Neural progenitor cell (in vitro differentiated cells): Measurements from ENCODE around the gene HSD11B2. TPM values are rescaled to one million over a fixed set of nuclear protein-coding genes. Genes with fewer than 3 reads are reported as not detected.

Experiments
- DNase-seq: peaks from one replicate; pipeline ENCODE4 v3.0.0-alpha.2; 2016; ENCODE audit warnings: low spot score
- H2AFZ ChIP-seq: fragments of 200-600 bp; sonication (generic); replicated peaks from 2 replicates; pipeline ENCODE4 v1.6.1; 2016; ENCODE audit warnings: antibody characterized with exemption
- H3F3A ChIP-seq: fragments of 200-600 bp; sonication (generic); 2 replicates; pipeline ENCODE4 v1.6.1; 2016; ENCODE audit warnings: antibody characterized with exemption, low read depth
- H3K27ac ChIP-seq: fragments of 200-600 bp; sonication (generic); 2 replicates; pipeline ENCODE4 v1.5.1; 2016; ENCODE audit warnings: mild to moderate bottlenecking
- H3K27me3 ChIP-seq: fragments of 200-600 bp; sonication (generic); 2 replicates; pipeline ENCODE4 v1.6.1; 2016; ENCODE audit warnings: mild to moderate bottlenecking, moderate library complexity
- H3K36me3 ChIP-seq: fragments of 200-600 bp; sonication (generic); 2 replicates; pipeline ENCODE4 v1.5.1; 2016
- H3K4me1 ChIP-seq: fragments of 200-600 bp; sonication (generic); 2 replicates; pipeline ENCODE4 v1.6.1; 2016; ENCODE audit warnings: mixed run types
- H3K4me2 ChIP-seq: fragments of 200-600 bp; sonication (generic); 2 replicates; pipeline ENCODE4 v1.6.1; 2016
- H3K4me3 ChIP-seq: fragments of 200-600 bp; sonication (generic); 2 replicates; pipeline ENCODE4 v1.5.1; 2016
- H3K79me2 ChIP-seq: fragments of 200-600 bp; sonication (generic); 2 replicates; pipeline ENCODE4 v1.6.1; 2016; ENCODE audit warnings: low read depth
- H3K9ac ChIP-seq: fragments of 200-600 bp; sonication (generic); 2 replicates; pipeline ENCODE4 v1.6.1; 2016
- H3K9me3 ChIP-seq: fragments of 200-600 bp; sonication (generic); 2 replicates; pipeline ENCODE4 v1.5.1; 2016; ENCODE audit warnings: low read depth
- H4K20me1 ChIP-seq: fragments of 200-600 bp; sonication (generic); 2 replicates; pipeline ENCODE4 v1.6.1; 2016; ENCODE audit warnings: low read depth
- H3K27ac Mint-ChIP-seq: 3 replicates; pipeline ENCODE4 v1.8.0; 2021; ENCODE audit warnings: mixed read lengths
- H3K27me3 Mint-ChIP-seq: 2 replicates; pipeline ENCODE4 v1.8.0; 2022; ENCODE audit warnings: low read depth, mild to moderate bottlenecking, inconsistent platforms, moderate library complexity, mixed read lengths; ENCODE audit not compliant: insufficient read depth
- H3K36me3 Mint-ChIP-seq: 3 replicates; pipeline ENCODE4 v1.8.0; 2021; ENCODE audit warnings: mixed read lengths
- H3K4me1 Mint-ChIP-seq: 3 replicates; pipeline ENCODE4 v1.8.0; 2021; ENCODE audit warnings: mixed read lengths
- H3K4me3 Mint-ChIP-seq: 3 replicates; pipeline ENCODE4 v1.8.0; 2021; ENCODE audit warnings: mild to moderate bottlenecking, moderate library complexity, mixed read lengths
- H3K9me3 Mint-ChIP-seq: 3 replicates; pipeline ENCODE4 v1.8.0; 2020; ENCODE audit warnings: mixed read lengths
- CTCF ChIP-seq: fragments of 200-600 bp; sonication (generic); IDR thresholded peaks from 2 replicates; pipeline ENCODE4 v1.5.1; 2017; ENCODE audit warnings: antibody characterized with exemption, mild to moderate bottlenecking
- EZH2 ChIP-seq: fragments of 200-600 bp; sonication (generic); IDR thresholded peaks from 2 replicates; pipeline ENCODE4 v1.6.1; 2017; ENCODE audit warnings: antibody characterized with exemption, mild to moderate bottlenecking, moderate library complexity
- EZH2phosphoT487 ChIP-seq: fragments of 200-600 bp; sonication (generic); IDR thresholded peaks from 2 replicates; pipeline ENCODE4 v1.6.1; 2017; ENCODE audit warnings: antibody characterized with exemption
- total RNA-seq: library from RNA; depleted of rRNA; stranded (reverse); fragments of >200 nt; gene quantifications from 2 replicates; pipeline ENCODE4 v1.2.3, GENCODE V29; 2015; ENCODE audit warnings: low replicate concordance

Gene HSD11B2
- total RNA-seq, 1 donor from 2014 or later, result not detected

GRCh38 chr16:67404740-67405226 lies 26.1 kb upstream of the HSD11B2 start:
- Mint-ChIP-seq H3K4me3 (no peak overlapping the region), H3K36me3 (peaks cover 6% of the 10 kb centered on the region), H3K4me1 (peaks cover 14% of the 10 kb centered on the region), H3K27ac (no peak overlapping the region), H3K27me3 (peaks cover 5% of the 10 kb centered on the region), H3K9me3 (no peaks in the 10 kb centered on the region)
- H3K9me3 ChIP-seq, result no peaks in the 10 kb centered on the region
- no peak for TF ChIP-seq CTCF
- TF ChIP-seq EZH2, result no peak
- no peak for TF ChIP-seq EZH2phosphoT487
- DNase-seq, result no peak
- H3K27me3 ChIP-seq, result no peaks in the 10 kb centered on the region
- H2AFZ ChIP-seq, result no peak overlapping the region
- no peak overlapping the region for H3K4me2 ChIP-seq
- H3K4me1 ChIP-seq, result peaks cover under 1% of the 10 kb centered on the region
- no peak overlapping the region for H3K4me3 ChIP-seq
- no peaks in the 10 kb centered on the region for H3K36me3 ChIP-seq
- H3F3A ChIP-seq, result no peaks in the 10 kb centered on the region
- no peaks in the 10 kb centered on the region for H3K79me2 ChIP-seq
- H3K9ac ChIP-seq, result no peak overlapping the region
- no peaks in the 10 kb centered on the region for H4K20me1 ChIP-seq
- H3K27ac ChIP-seq, result no peak overlapping the region

- no peak overlapping the region for H3K27ac Mint-ChIP-seq
- H3K9me3 Mint-ChIP-seq, result no peaks in the 10 kb centered on the region
- Histone ChIP-seq H3K36me3 (no peaks in the 10 kb centered on the region), H2AFZ (no peak overlapping the region), H3F3A (no peaks in the 10 kb centered on the region), H3K4me3 (no peak overlapping the region), H3K9me3 (no peaks in the 10 kb centered on the region), H3K4me1 (no peaks in the 10 kb centered on the region), H3K27ac (no peak overlapping the region), H3K4me2 (no peak overlapping the region), H3K9ac (no peak overlapping the region), H3K79me2 (no peaks in the 10 kb centered on the region), H4K20me1 (no peaks in the 10 kb centered on the region), H3K27me3 (no peaks in the 10 kb centered on the region)
- H3K36me3 Mint-ChIP-seq, result peaks cover 6% of the 10 kb centered on the region
- no peak for DNase-seq
- no peak overlapping the region for H3K4me3 Mint-ChIP-seq
- H3K27me3 Mint-ChIP-seq, result peaks cover 5% of the 10 kb centered on the region
- TF ChIP-seq EZH2 (no peak), CTCF (no peak), EZH2phosphoT487 (no peak)
- H3K4me1 Mint-ChIP-seq, result peaks cover 14% of the 10 kb centered on the region
These were observed 25.6 kb upstream of the HSD11B2 start for GRCh38 chr16:67405336-67405735.

GRCh38 chr16:67406111-67406971 lies 24.6 kb upstream of the HSD11B2 start:
- peaks cover 6% of the 10 kb centered on the region for H3K36me3 Mint-ChIP-seq
- no peak overlapping the region for H2AFZ ChIP-seq
- H3K79me2 ChIP-seq, result no peaks in the 10 kb centered on the region
- no peaks in the 10 kb centered on the region for H3K9me3 ChIP-seq
- H3K27me3 ChIP-seq, result no peaks in the 10 kb centered on the region
- H3K36me3 ChIP-seq, result no peaks in the 10 kb centered on the region
- no peak overlapping the region for H3K4me3 ChIP-seq
- no peak overlapping the region for H3K27ac ChIP-seq
- H3K4me3 Mint-ChIP-seq, result no peak overlapping the region
- no peaks in the 10 kb centered on the region for H4K20me1 ChIP-seq
- H3K9ac ChIP-seq, result no peak overlapping the region
- no peak for DNase-seq
- no peaks in the 10 kb centered on the region for H3F3A ChIP-seq
- H3K4me1 Mint-ChIP-seq, result peaks cover 14% of the 10 kb centered on the region
- peaks cover 3% of the 10 kb centered on the region for H3K27me3 Mint-ChIP-seq
- no peaks in the 10 kb centered on the region for H3K9me3 Mint-ChIP-seq
- H3K4me1 ChIP-seq, result no peaks in the 10 kb centered on the region
- H3K27ac Mint-ChIP-seq, result no peak overlapping the region
- TF ChIP-seq EZH2 (no peak), EZH2phosphoT487 (no peak), CTCF (no peak)
- no peak overlapping the region for H3K4me2 ChIP-seq
